H1 (cell line): ENCODE results near the gene INCENP. TPM values are rescaled to one million over a fixed set of nuclear protein-coding genes. Genes with fewer than 3 reads are reported as not detected.

Experiments
- CTCF ChIA-PET: fragments of 300-600 bp; sonication (Branson Sonifier 250); formaldehyde crosslinking; loops from one replicate; lab custom pipeline; 2021; ENCODE audit not compliant: partially characterized antibody; lab: Charles Lee
- POLR2A ChIA-PET: fragments of 300-600 bp; sonication (Branson Sonifier 250); formaldehyde crosslinking; loops from one replicate; lab custom pipeline; 2021; ENCODE audit warnings: inconsistent platforms; ENCODE audit not compliant: partially characterized antibody; lab: Charles Lee
- DNase-seq, 2 experiments: peaks; one replicate each; pipeline versions ENCODE4 v3.0.0 to v3.0.0-alpha.2; 2010 to 2022; ENCODE audit warnings: low spot score in 2 of 2, low read depth in 1 of 2, mixed read lengths in 1 of 2
- FAIRE-seq: peaks from 2 replicates; lab custom pipeline; 2011; peaks lifted over from hg19 to GRCh38; lab: Jason Lieb, UNC
- H2AFZ ChIP-seq: 2 replicates; pipeline ENCODE4 v1.8.1; 2012; ENCODE audit warnings: low read length, inconsistent platforms
- H2AK5ac ChIP-seq: 2 replicates; pipeline ENCODE4 v1.6.1; 2013; ENCODE audit warnings: low read depth, low read length
- H2BK120ac ChIP-seq: replicated peaks from 2 replicates; pipeline ENCODE3; 2013; ENCODE audit warnings: low read depth, low read length, inconsistent platforms
- H2BK12ac ChIP-seq: 2 replicates; pipeline ENCODE4 v1.6.1; 2013; ENCODE audit warnings: low read depth, low read length
- H2BK15ac ChIP-seq: 2 replicates; pipeline ENCODE4 v1.6.1; 2013; ENCODE audit warnings: low read length
- H2BK20ac ChIP-seq: 2 replicates; pipeline ENCODE4 v1.6.1; 2013; ENCODE audit warnings: low read length
- H2BK5ac ChIP-seq: 2 replicates; pipeline ENCODE4 v1.6.1; 2013; ENCODE audit warnings: low read depth, low read length
- H3K14ac ChIP-seq: 2 replicates; pipeline ENCODE4 v1.6.1; 2013; ENCODE audit warnings: inconsistent platforms; ENCODE audit not compliant: insufficient read length
- H3K18ac ChIP-seq: 2 replicates; pipeline ENCODE4 v1.6.1; 2013; ENCODE audit warnings: low read length; ENCODE audit errors: extremely low read depth
- H3K23ac ChIP-seq: 2 replicates; pipeline ENCODE4 v1.6.1; 2013; ENCODE audit warnings: inconsistent platforms; ENCODE audit not compliant: insufficient read length
- H3K23me2 ChIP-seq: 2 replicates; pipeline ENCODE4 v1.6.1; 2013; ENCODE audit warnings: low read depth, low read length
- H3K27ac ChIP-seq: 2 replicates; pipeline ENCODE4 v1.6.1; 2011; ENCODE audit warnings: low read depth, low read length, inconsistent platforms
- H3K27me3 ChIP-seq, 4 experiments: replicated peaks in 1 of 4; 1 replicate in 1 of 4; 2 replicates in 3 of 4; pipeline versions ENCODE4 v1.6.1 to v1.8.1; 2011 to 2013; ENCODE audit warnings: low read length in 3 of 4, mild to moderate bottlenecking in 3 of 4, inconsistent platforms in 2 of 4, mixed read lengths in 2 of 4, moderate library complexity in 1 of 4; ENCODE audit not compliant: control insufficient read depth in 3 of 4, insufficient read depth in 3 of 4; ENCODE audit errors: extremely low read depth in 1 of 4
- H3K36me3 ChIP-seq, 4 experiments: 2 replicates each; pipeline versions ENCODE4 v1.6.1 to v1.8.1; 2011 to 2013; ENCODE audit warnings: mild to moderate bottlenecking in 4 of 4, low read length in 3 of 4, moderate library complexity in 2 of 4, control low read depth in 1 of 4, inconsistent platforms in 1 of 4; ENCODE audit not compliant: insufficient read depth in 4 of 4, control insufficient read depth in 2 of 4
- H3K4ac ChIP-seq: replicated peaks from 2 replicates; pipeline ENCODE3; 2013; ENCODE audit warnings: low read length, low read depth, mixed read lengths, inconsistent platforms; ENCODE audit not compliant: insufficient read length
- H3K4me1 ChIP-seq, 4 experiments: replicated peaks in 1 of 4; 1 replicate in 1 of 4; 2 replicates in 3 of 4; pipeline versions ENCODE4 v1.6.1 to v1.8.1; 2011 to 2013; ENCODE audit warnings: low read length in 3 of 4, inconsistent platforms in 2 of 4, mixed read lengths in 1 of 4; ENCODE audit not compliant: insufficient read depth in 4 of 4, control insufficient read depth in 3 of 4
- H3K4me2 ChIP-seq, 2 experiments: 2 replicates each; pipeline versions ENCODE4 v1.6.1 to v1.8.1; 2011 to 2013; ENCODE audit warnings: low read depth in 2 of 2, low read length in 2 of 2, control low read depth in 1 of 2, inconsistent platforms in 1 of 2, mild to moderate bottlenecking in 1 of 2; ENCODE audit not compliant: insufficient read depth in 1 of 2
- H3K4me3 ChIP-seq, 4 experiments: fragments of 200-600, 300-600 bp in 1 of 4; sonication (generic), shearing (Covaris generic), sonication (Bioruptor Twin) in 1 of 4; 2 replicates each; pipeline versions ENCODE4 v1.5.1 to v1.8.1; 2011 to 2016; ENCODE audit warnings: low read length in 4 of 4, low read depth in 3 of 4, control low read depth in 2 of 4, inconsistent platforms in 2 of 4, mild to moderate bottlenecking in 2 of 4, mixed read lengths in 1 of 4, moderate library complexity in 1 of 4; ENCODE audit not compliant: insufficient read depth in 2 of 4; ENCODE audit errors: extremely low read depth in 1 of 4
- H3K56ac ChIP-seq: replicated peaks from 2 replicates; pipeline ENCODE3; 2013; ENCODE audit warnings: low read depth, mild to moderate bottlenecking, mixed read lengths, low read length, inconsistent platforms; ENCODE audit not compliant: insufficient read length
- H3K79me1 ChIP-seq: 2 replicates; pipeline ENCODE4 v1.6.1; 2013; ENCODE audit warnings: low read depth, low read length, control low read depth
- H3K79me2 ChIP-seq, 2 experiments: 2 replicates each; pipeline versions ENCODE4 v1.6.1 to v1.8.1; 2012 to 2013; ENCODE audit warnings: low read length in 2 of 2, mild to moderate bottlenecking in 2 of 2, inconsistent platforms in 1 of 2; ENCODE audit not compliant: insufficient read depth in 2 of 2, control insufficient read depth in 1 of 2
- H3K9ac ChIP-seq, 4 experiments: replicated peaks in 1 of 4; 1 replicate in 1 of 4; 2 replicates in 3 of 4; pipeline versions ENCODE4 v1.6.1 to v1.8.1; 2011 to 2013; ENCODE audit warnings: low read depth in 3 of 4, low read length in 3 of 4, control low read depth in 2 of 4, mild to moderate bottlenecking in 2 of 4, moderate library complexity in 2 of 4, inconsistent platforms in 1 of 4; ENCODE audit errors: extremely low read depth in 1 of 4
- H3K9me3 ChIP-seq, 2 experiments: 2 replicates each; pipeline versions ENCODE4 v1.6.1 to v1.8.1; 2012 to 2013; ENCODE audit warnings: mild to moderate bottlenecking in 2 of 2, moderate library complexity in 2 of 2, control low read depth in 1 of 2, inconsistent platforms in 1 of 2, low read depth in 1 of 2, low read length in 1 of 2, mixed read lengths in 1 of 2; ENCODE audit not compliant: insufficient read depth in 2 of 2
- H4K20me1 ChIP-seq, 2 experiments: replicated peaks in 1 of 2; 2 replicates each; pipeline versions ENCODE3 to v1.8.1; 2011 to 2013; ENCODE audit warnings: inconsistent platforms in 2 of 2, low read length in 2 of 2, mild to moderate bottlenecking in 1 of 2; ENCODE audit not compliant: insufficient read depth in 2 of 2, control insufficient read depth in 1 of 2
- H4K5ac ChIP-seq: 2 replicates; pipeline ENCODE4 v1.6.1; 2013; ENCODE audit warnings: low read length, low read depth, mixed read lengths, inconsistent platforms; ENCODE audit not compliant: insufficient read length
- H4K8ac ChIP-seq: 2 replicates; pipeline ENCODE4 v1.8.0; 2013; ENCODE audit warnings: mild to moderate bottlenecking, moderate library complexity, low read length, inconsistent platforms; ENCODE audit not compliant: insufficient read depth; ENCODE audit errors: extremely low read depth
- H4K91ac ChIP-seq: replicated peaks from 2 replicates; pipeline ENCODE3; 2013; ENCODE audit warnings: low read length, mixed read lengths, inconsistent platforms; ENCODE audit not compliant: insufficient read length
- EGR1 ChIP-seq: IDR thresholded peaks from 2 replicates; pipeline ENCODE4 v1.6.1; 2011; ENCODE audit warnings: low read depth, low read length, borderline replicate concordance
- GTF2F1 ChIP-seq: IDR thresholded peaks from 2 replicates; pipeline ENCODE4 v1.6.1; 2012; ENCODE audit warnings: low read depth, low read length, improper control_type of control experiment, borderline replicate concordance
- JUN ChIP-seq: IDR thresholded peaks from 2 replicates; pipeline ENCODE4 v1.6.1; 2011; ENCODE audit warnings: low read depth, mild to moderate bottlenecking, improper control_type of control experiment, low read length
- PHF8 ChIP-seq: fragments of 200-600 bp; sonication (generic); conservative IDR thresholded peaks from 2 replicates; pipeline ENCODE4 v1.7.1; 2012; ENCODE audit warnings: low read depth, mild to moderate bottlenecking, inconsistent platforms, low read length, moderate library complexity
- WGBS, 2 experiments: shearing (Covaris generic) in 1 of 2; methylation state at CpG; one replicate each; pipeline versions ENCODE4 v1.1.6 to v1.1.7; 2013 to 2015; ENCODE audit warnings: low lambda C conversion rate in 2 of 2, mixed read lengths in 2 of 2, inconsistent platforms in 1 of 2, low coverage in 1 of 2, missing lambda C conversion rate in 1 of 2; ENCODE audit not compliant: insufficient replicate concordance in 2 of 2, insufficient coverage in 1 of 2, insufficient read length in 1 of 2; ENCODE audit errors: extremely low coverage in 1 of 2, missing lambda C conversion rate in 1 of 2; 5-methylcytosine and 5-hydroxymethylcytosine counted together
- polyA plus RNA-seq, 7 experiments: library from polyadenylated mRNA; depleted of rRNA in 3 of 7; stranded (reverse) in 5 of 7; unstranded in 2 of 7; fragments of >200 nt in 5 of 7; fragments of 200-250 nt in 2 of 7; gene quantifications; 1 replicate in 5 of 7; 2 replicates in 1 of 7; 4 replicates in 1 of 7; pipeline versions ENCODE4 v1.2.1 to v1.2.3, GENCODE V29; 2011 to 2013; ENCODE audit warnings: missing spikeins in 2 of 7, mixed read lengths in 2 of 7
- total RNA-seq: library from RNA; stranded (reverse); fragmentation: NEBNext Ultra II Directional; extraction: Animal tissue kit (Norgen Biotek cat#: 25700); gene quantifications from 2 replicates; pipeline ENCODE4 v1.2.1, GENCODE V29; 2021

INCENP gene
- total and polyA plus RNA-seq, 2 of the 8 experiments (the other 6 are each of a cell fraction or from before 2014, with no cell fraction given) = 25.4 to 132 TPM

DNA sequence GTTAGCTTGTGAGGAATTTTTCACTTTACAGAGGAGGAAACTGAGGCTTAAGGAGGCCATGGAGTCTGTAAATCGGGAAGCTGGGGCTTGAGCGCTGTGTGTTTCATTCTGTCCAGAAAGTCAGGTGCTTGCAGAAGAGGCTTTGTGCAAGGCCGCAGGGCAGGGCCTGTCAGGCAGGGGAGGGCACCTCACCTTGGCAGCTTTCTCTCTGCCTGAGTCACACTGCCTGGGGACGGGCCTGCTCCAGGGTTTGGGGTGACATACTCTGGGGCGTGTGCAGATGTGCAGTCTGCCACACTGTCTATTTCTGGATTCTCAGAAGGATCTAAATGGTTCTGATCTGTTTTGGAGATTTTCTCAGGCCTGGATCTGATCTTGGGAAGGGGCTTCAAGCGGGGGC lies 8.4 kb downstream of the INCENP start:
- no peaks in the 10 kb centered on the region for H3K4me1 ChIP-seq
- no peak overlapping the region for H2BK120ac ChIP-seq
- no peak overlapping the region for H3K9ac ChIP-seq
- H2BK5ac ChIP-seq = no peak overlapping the region
- FAIRE-seq (no peak), DNase-seq (no peak)
- no peak overlapping the region for H2BK20ac ChIP-seq
- H3K23ac ChIP-seq = no peak overlapping the region
- H3K18ac ChIP-seq = no peak overlapping the region
- peaks cover 20 to 33% (median 31%) of the 10 kb centered on the region in 4 experiments for H3K36me3 ChIP-seq
- peaks cover 27 to 37% of the 10 kb centered on the region in 2 experiments for H4K20me1 ChIP-seq
- H3K27me3 ChIP-seq = no peaks in the 10 kb centered on the region
- no peaks in the 10 kb centered on the region for H3K23me2 ChIP-seq
- H3K4ac ChIP-seq = no peak overlapping the region
- H3K56ac ChIP-seq = no peak overlapping the region
- H2AFZ ChIP-seq = no peak overlapping the region
- H3K14ac ChIP-seq = no peak overlapping the region
- H4K5ac ChIP-seq = no peak overlapping the region
- H3K4me3 ChIP-seq = no peak overlapping the region
- no peak for TF ChIP-seq JUN
- TF ChIP-seq EGR1 = no peak
- TF ChIP-seq GTF2F1 = no peak
- TF ChIP-seq PHF8 = no peak
- H3K9me3 ChIP-seq = no peaks in the 10 kb centered on the region
- H3K27ac ChIP-seq = no peak overlapping the region
- H4K8ac ChIP-seq = no peak overlapping the region
- ChIA-PET CTCF (no interaction called here), POLR2A (interaction anchor here (1.5 kb wide), 1 partner anchor 8 kb away, joined by 7 read pairs; the partner anchor contains the start of gene INCENP)
- WGBS, 2 experiments = 92% methylated on average over 6 of the region's 6 CpGs; no CpG with 5 or more reads in 1 of the 2 experiments
- H2BK12ac ChIP-seq = no peak overlapping the region
- peaks cover 21 to 91% of the 10 kb centered on the region in 2 experiments; a peak in 3 of 4 replicates for H3K79me2 ChIP-seq
- H3K4me2 ChIP-seq = no peak overlapping the region
- H2BK15ac ChIP-seq = no peak overlapping the region
- H2AK5ac ChIP-seq = no peak overlapping the region
- H4K91ac ChIP-seq = no peak overlapping the region
- peaks cover 29% of the 10 kb centered on the region for H3K79me1 ChIP-seq
